ENCODE data around the gene SGTB. TPM values are rescaled to one million over a fixed set of nuclear protein-coding genes. Genes with fewer than 3 reads are reported as not detected.
"Not testable (repeated sequence)": the region's sequence is repeated elsewhere in the genome, so short reads cannot be mapped to it uniquely, and the experiment has no call there.

The SGTB gene
- total and polyA plus RNA-seq, 7 donors = 0.91 to 7.6 (median 3.8) TPM

DNA sequence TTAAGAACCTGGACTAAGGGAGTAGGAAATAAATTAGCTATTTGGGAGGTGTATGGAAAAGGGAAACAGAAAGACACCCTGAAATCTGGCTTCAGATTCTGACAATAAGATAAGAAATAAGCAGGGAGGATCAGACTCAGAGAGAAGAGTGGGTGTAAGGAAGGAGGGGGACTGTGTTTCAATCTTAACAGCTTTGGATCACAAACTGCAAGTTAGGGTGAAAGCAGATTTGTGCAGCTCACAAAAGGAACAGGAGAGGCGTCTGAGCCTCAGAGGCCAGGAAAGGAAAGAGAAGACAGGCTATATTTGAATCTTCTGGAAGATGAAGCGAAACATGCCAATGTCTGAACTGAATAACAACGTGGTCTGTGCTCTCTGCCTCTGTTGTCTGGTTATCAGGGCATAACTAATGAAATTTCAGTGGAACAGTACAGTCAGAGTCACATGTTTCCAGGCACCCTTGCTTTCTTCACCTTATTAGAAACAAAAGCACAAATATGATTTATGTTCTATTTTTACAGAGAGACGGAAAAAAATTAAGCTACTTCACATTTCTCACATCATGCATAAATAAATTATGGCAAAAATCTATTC is 26.6 kb downstream of the SGTB start:
- no peak for ATAC-seq
- Histone ChIP-seq H3K36me3 (ENCODE audit: insufficient read depth in 1 of 2, low read depth in 1 of 2) (no peaks in the 10 kb centered on the region), H3K4me1 (peaks cover 18% of the 10 kb centered on the region), H3K4me3 (no peak overlapping the region), H3K27ac (no peak overlapping the region), H3K9me3 (no peaks in the 10 kb centered on the region), H3K27me3 (ENCODE audit: insufficient read depth in 3 of 3, low read length in 2 of 3) (no peaks in the 10 kb centered on the region)
- no peak for DNase-seq
- WGBS, 3 donors = 42 to 72% (median 50%) methylated on average over 4 of the region's 4 CpGs
- TF ChIP-seq, protein P1, sequence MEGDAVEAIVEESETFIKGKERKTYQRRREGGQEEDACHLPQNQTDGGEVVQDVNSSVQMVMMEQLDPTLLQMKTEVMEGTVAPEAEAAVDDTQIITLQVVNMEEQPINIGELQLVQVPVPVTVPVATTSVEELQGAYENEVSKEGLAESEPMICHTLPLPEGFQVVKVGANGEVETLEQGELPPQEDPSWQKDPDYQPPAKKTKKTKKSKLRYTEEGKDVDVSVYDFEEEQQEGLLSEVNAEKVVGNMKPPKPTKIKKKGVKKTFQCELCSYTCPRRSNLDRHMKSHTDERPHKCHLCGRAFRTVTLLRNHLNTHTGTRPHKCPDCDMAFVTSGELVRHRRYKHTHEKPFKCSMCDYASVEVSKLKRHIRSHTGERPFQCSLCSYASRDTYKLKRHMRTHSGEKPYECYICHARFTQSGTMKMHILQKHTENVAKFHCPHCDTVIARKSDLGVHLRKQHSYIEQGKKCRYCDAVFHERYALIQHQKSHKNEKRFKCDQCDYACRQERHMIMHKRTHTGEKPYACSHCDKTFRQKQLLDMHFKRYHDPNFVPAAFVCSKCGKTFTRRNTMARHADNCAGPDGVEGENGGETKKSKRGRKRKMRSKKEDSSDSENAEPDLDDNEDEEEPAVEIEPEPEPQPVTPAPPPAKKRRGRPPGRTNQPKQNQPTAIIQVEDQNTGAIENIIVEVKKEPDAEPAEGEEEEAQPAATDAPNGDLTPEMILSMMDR (IDR thresholded peaks at IDR 0.05) = no peak
- intact Hi-C loops (cut with DNase I) = no loop called here

DNA sequence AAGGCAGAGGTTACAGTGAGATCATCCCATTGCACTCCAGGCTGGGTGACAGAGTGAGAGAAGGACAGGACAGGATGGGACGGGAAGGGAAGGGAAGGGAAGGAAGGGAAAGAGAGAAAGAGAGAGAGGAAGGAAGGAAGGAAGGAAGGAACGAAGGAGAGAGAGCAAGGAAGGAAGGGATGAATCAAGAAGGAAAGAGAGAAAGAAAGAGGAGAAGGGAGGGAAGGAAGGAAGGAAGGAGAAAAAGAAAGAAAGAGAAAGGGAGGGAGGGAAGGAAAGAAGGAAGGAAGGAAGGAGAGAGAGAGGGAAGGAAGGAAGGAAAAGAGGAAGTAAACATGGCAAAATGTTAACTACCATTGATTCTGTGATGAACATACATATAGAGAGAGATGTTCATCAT is 28.8 kb downstream of the SGTB start:
- DNase-seq (no peak), ATAC-seq (no peak)
- intact Hi-C loops (cut with DNase I) = no loop called here
- peaks cover 18% of the 10 kb centered on the region for H3K4me1 ChIP-seq
- TF ChIP-seq, protein P1 (IDR thresholded peaks at IDR 0.05) = no peak
- no peak overlapping the region for H3K27ac ChIP-seq
- H3K27me3 ChIP-seq (ENCODE audit: insufficient read depth in 3 of 3, low read length in 2 of 3) = no peaks in the 10 kb centered on the region
- no peaks in the 10 kb centered on the region for H3K36me3 ChIP-seq (ENCODE audit: insufficient read depth in 1 of 2, low read depth in 1 of 2)
- no peaks in the 10 kb centered on the region for H3K9me3 ChIP-seq
- WGBS, 3 donors = 87 to 93% (median 87%) methylated on average over 2 of the region's 2 CpGs
- H3K4me3 ChIP-seq = no peak overlapping the region

DNA sequence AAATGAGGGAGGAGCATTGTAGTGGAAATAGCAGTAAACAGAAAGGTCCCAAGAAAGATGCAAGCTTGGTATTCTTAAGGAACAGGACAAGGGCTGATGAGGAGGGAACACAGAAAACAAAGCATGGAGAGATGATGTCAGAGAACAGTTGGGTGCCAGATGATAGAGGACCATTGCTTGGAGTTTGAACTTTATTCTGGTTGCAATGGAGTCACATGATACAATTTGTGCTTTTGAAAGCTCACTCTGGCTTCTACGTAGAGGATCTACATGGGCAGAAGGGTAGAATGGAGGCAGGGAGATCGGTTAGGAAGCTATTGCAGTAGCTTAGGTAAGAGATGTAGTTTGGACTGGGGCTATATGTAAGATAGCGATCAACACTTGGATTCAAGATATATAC is 39.8 kb downstream of the SGTB start:
- Histone ChIP-seq H3K27me3 (ENCODE audit: insufficient read depth in 3 of 3, low read length in 2 of 3) (no peaks in the 10 kb centered on the region), H3K27ac (no peak overlapping the region), H3K9me3 (no peaks in the 10 kb centered on the region), H3K4me1 (no peaks in the 10 kb centered on the region), H3K36me3 (ENCODE audit: insufficient read depth in 1 of 2, low read depth in 1 of 2) (peaks cover 0 to 53% of the 10 kb centered on the region in 2 donors), H3K4me3 (no peak overlapping the region)
- 93 to 97% (median 95%) methylated on average over 3 of the region's 3 CpGs for WGBS, 3 donors
- no peak for DNase-seq
- no peak for ATAC-seq
- intact Hi-C loops (cut with DNase I) = no loop called here
- TF ChIP-seq, protein P1 (IDR thresholded peaks at IDR 0.05) = no peak

DNA sequence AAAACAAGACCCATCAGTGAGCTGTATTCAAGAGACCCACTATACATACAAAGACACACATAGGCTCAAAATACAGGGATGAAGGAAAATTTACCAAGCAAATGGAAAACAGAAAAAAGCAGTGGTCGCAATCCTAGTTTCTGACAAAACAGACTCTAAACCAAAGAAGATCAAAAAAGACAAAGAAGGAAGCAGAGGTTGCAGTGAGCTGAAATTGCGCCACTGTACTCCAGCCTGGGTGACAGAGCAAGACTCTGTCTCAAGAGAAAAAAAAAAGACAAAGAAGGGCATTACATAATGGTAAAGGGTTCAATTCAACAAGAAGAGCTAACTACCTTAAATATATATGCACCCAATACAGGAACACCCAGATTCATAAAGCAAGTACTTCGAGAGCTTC is 45.9 kb downstream of the SGTB start:
- H3K27ac ChIP-seq; H3K9me3 ChIP-seq; intact Hi-C loops (cut with DNase I); H3K4me1 ChIP-seq; DNase-seq; H3K27me3 ChIP-seq (ENCODE audit: insufficient read depth in 3 of 3, low read length in 2 of 3); H3K4me3 ChIP-seq; ATAC-seq: not testable (repeated sequence)
- 93 to 98% (median 97%) methylated on average over 3 of the region's 3 CpGs for WGBS, 3 donors
- H3K36me3 ChIP-seq (ENCODE audit: insufficient read depth in 1 of 2, low read depth in 1 of 2) = peaks cover 3 to 48% of the 10 kb centered on the region in 2 donors

DNA sequence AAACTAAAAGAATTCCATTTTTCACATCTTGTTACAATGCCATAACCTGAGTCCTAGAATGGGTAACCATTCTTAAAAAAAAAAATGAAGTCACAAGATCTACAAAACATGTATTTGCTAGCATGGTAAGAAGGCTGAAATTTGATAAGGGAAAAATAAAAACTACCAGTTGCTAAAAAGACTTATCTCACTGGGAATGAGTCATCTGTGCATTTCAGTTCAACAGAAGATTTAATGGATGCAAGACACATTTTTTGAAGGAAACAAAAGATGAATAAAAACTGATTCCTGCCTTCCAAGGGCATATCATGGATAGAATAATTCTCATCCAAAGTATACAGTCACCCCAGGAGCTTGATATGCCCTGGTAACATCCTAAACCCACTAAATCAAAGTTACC is 47.2 kb downstream of the SGTB start:
- DNase-seq = no peak
- no peaks in the 10 kb centered on the region for H3K27me3 ChIP-seq (ENCODE audit: insufficient read depth in 3 of 3, low read length in 2 of 3)
- intact Hi-C loops (cut with DNase I) = no loop called here
- H3K27ac ChIP-seq = no peak overlapping the region
- H3K4me3 ChIP-seq = no peak overlapping the region
- no peak for ATAC-seq
- peaks cover 3 to 50% of the 10 kb centered on the region in 2 donors for H3K36me3 ChIP-seq (ENCODE audit: insufficient read depth in 1 of 2, low read depth in 1 of 2)
- TF ChIP-seq, protein P1 (IDR thresholded peaks at IDR 0.05) = no peak
- no peaks in the 10 kb centered on the region for H3K4me1 ChIP-seq
- no peaks in the 10 kb centered on the region for H3K9me3 ChIP-seq
